ENCODE results near the gene TMPRSS2.

TMPRSS2 gene

GRCh38 chr21:41511858-41512257 is 3.9 kb upstream of the TMPRSS2 start:
- no peaks in the 10 kb centered on the region for H3K36me3 ChIP-seq
- no peak overlapping the region for H3K9ac ChIP-seq
- no peak overlapping the region for H3K4me3 ChIP-seq
- H3K4me1 ChIP-seq = no peaks in the 10 kb centered on the region
- peaks cover 12% of the 10 kb centered on the region for H3K9me3 ChIP-seq
- no peak for TF ChIP-seq Cebpa-rat (IDR thresholded peaks at IDR 0.05)
- no peak overlapping the region for H3K4me2 ChIP-seq
- no peak overlapping the region for H3K27ac ChIP-seq
- H3K27me3 ChIP-seq = peaks cover 25% of the 10 kb centered on the region
- no peaks in the 10 kb centered on the region for H4K20me1 ChIP-seq

- Histone ChIP-seq H3K9ac (no peak overlapping the region), H3K27me3 (peaks cover 37% of the 10 kb centered on the region), H3K36me3 (no peaks in the 10 kb centered on the region), H4K20me1 (no peaks in the 10 kb centered on the region), H3K4me3 (no peak overlapping the region), H3K4me1 (no peaks in the 10 kb centered on the region), H3K4me2 (no peak overlapping the region), H3K27ac (no peak overlapping the region), H3K9me3 (peaks cover 18% of the 10 kb centered on the region)
- no peak for TF ChIP-seq Cebpa-rat (IDR thresholded peaks at IDR 0.05)
Measured at GRCh38 chr21:41510500-41510899, 2.5 kb upstream of the TMPRSS2 start.

GRCh38 chr21:41509733-41510132 is 1.8 kb upstream of the TMPRSS2 start:
- Histone ChIP-seq H4K20me1 (no peaks in the 10 kb centered on the region), H3K36me3 (no peaks in the 10 kb centered on the region), H3K4me1 (no peaks in the 10 kb centered on the region), H3K4me3 (no peak overlapping the region), H3K9me3 (peaks cover 18% of the 10 kb centered on the region), H3K4me2 (no peak overlapping the region), H3K9ac (no peak overlapping the region), H3K27me3 (peaks cover 37% of the 10 kb centered on the region), H3K27ac (no peak overlapping the region)
- no peak for TF ChIP-seq Cebpa-rat (IDR thresholded peaks at IDR 0.05)

GRCh38 chr21:41509145-41509496 is 1.2 kb upstream of the TMPRSS2 start:
- peaks cover 18% of the 10 kb centered on the region for H3K9me3 ChIP-seq
- peaks cover 37% of the 10 kb centered on the region for H3K27me3 ChIP-seq
- TF ChIP-seq Cebpa-rat (IDR thresholded peaks at IDR 0.05) = no peak
- H3K4me1 ChIP-seq = no peaks in the 10 kb centered on the region
- H3K4me3 ChIP-seq = no peak overlapping the region
- H3K4me2 ChIP-seq = no peak overlapping the region
- H3K27ac ChIP-seq = no peak overlapping the region
- H4K20me1 ChIP-seq = no peaks in the 10 kb centered on the region
- H3K36me3 ChIP-seq = no peaks in the 10 kb centered on the region
- no peak overlapping the region for H3K9ac ChIP-seq

- no peaks in the 10 kb centered on the region for H3K4me1 ChIP-seq
- TF ChIP-seq Cebpa-rat (IDR thresholded peaks at IDR 0.05) = no peak
- H3K9me3 ChIP-seq = peaks cover 18% of the 10 kb centered on the region
- no peak overlapping the region for H3K4me2 ChIP-seq
- H4K20me1 ChIP-seq = no peaks in the 10 kb centered on the region
- no peak overlapping the region for H3K4me3 ChIP-seq
- H3K36me3 ChIP-seq = no peaks in the 10 kb centered on the region
- H3K27me3 ChIP-seq = peaks cover 37% of the 10 kb centered on the region
- H3K27ac ChIP-seq = no peak overlapping the region
- no peak overlapping the region for H3K9ac ChIP-seq
Measured at GRCh38 chr21:41508415-41509144, 622 bp upstream of the TMPRSS2 start.

- H3K9ac ChIP-seq = no peak overlapping the region
Measured at GRCh38 chr21:41506611-41507520, 1.1 kb downstream of the TMPRSS2 start.

GRCh38 chr21:41506005-41506594 is 1.9 kb downstream of the TMPRSS2 start:
- H3K9ac ChIP-seq = no peak overlapping the region
- no peaks in the 10 kb centered on the region for H3K4me1 ChIP-seq
- peaks cover 18% of the 10 kb centered on the region for H3K9me3 ChIP-seq
- H3K4me2 ChIP-seq = no peak overlapping the region
- no peak overlapping the region for H3K4me3 ChIP-seq
- no peaks in the 10 kb centered on the region for H4K20me1 ChIP-seq
- no peak for TF ChIP-seq Cebpa-rat (IDR thresholded peaks at IDR 0.05)
- no peak overlapping the region for H3K27ac ChIP-seq
- H3K27me3 ChIP-seq = peaks cover 37% of the 10 kb centered on the region
- H3K36me3 ChIP-seq = no peaks in the 10 kb centered on the region

More at GRCh38 chr21:41506611-41507520, 1.1 kb downstream of the TMPRSS2 start:
- TF ChIP-seq Cebpa-rat (IDR thresholded peaks at IDR 0.05) = no peak
- Histone ChIP-seq H3K4me3 (no peak overlapping the region), H3K36me3 (no peaks in the 10 kb centered on the region), H4K20me1 (no peaks in the 10 kb centered on the region), H3K9me3 (peaks cover 18% of the 10 kb centered on the region), H3K27me3 (peaks cover 37% of the 10 kb centered on the region), H3K27ac (no peak overlapping the region), H3K4me1 (no peaks in the 10 kb centered on the region), H3K4me2 (no peak overlapping the region)

GRCh38 chr21:41504030-41504429 is 3.9 kb downstream of the TMPRSS2 start:
- Histone ChIP-seq H3K9ac (no peak overlapping the region), H3K4me3 (no peak overlapping the region), H3K4me2 (no peak overlapping the region), H3K9me3 (peaks cover 18% of the 10 kb centered on the region), H3K4me1 (no peaks in the 10 kb centered on the region), H3K27ac (no peak overlapping the region), H3K36me3 (no peaks in the 10 kb centered on the region), H4K20me1 (no peaks in the 10 kb centered on the region), H3K27me3 (peaks cover 33% of the 10 kb centered on the region)
- no peak for TF ChIP-seq Cebpa-rat (IDR thresholded peaks at IDR 0.05)

- no peaks in the 10 kb centered on the region for H3K36me3 ChIP-seq
- H3K4me2 ChIP-seq = no peak overlapping the region
- H3K4me3 ChIP-seq = no peak overlapping the region
- H3K9ac ChIP-seq = no peak overlapping the region
- peaks cover 18% of the 10 kb centered on the region for H3K9me3 ChIP-seq
- no peaks in the 10 kb centered on the region for H3K4me1 ChIP-seq
- no peaks in the 10 kb centered on the region for H4K20me1 ChIP-seq
- H3K27me3 ChIP-seq = peaks cover 26% of the 10 kb centered on the region
- TF ChIP-seq Cebpa-rat (IDR thresholded peaks at IDR 0.05) = no peak
- H3K27ac ChIP-seq = no peak overlapping the region
Measured at GRCh38 chr21:41503331-41503730, 4.6 kb downstream of the TMPRSS2 start.

- H3K4me1 ChIP-seq = no peaks in the 10 kb centered on the region
- H3K36me3 ChIP-seq = no peaks in the 10 kb centered on the region
- peaks cover 7% of the 10 kb centered on the region; the same call in 1 of the 2 replicates for H3K9me3 ChIP-seq
- no peak overlapping the region for H3K9ac ChIP-seq
- H3K4me2 ChIP-seq = no peak overlapping the region
- H4K20me1 ChIP-seq = no peaks in the 10 kb centered on the region
- no peak for TF ChIP-seq Cebpa-rat (IDR thresholded peaks at IDR 0.05)
- H3K4me3 ChIP-seq = no peak overlapping the region
- H3K27ac ChIP-seq = no peak overlapping the region
- H3K27me3 ChIP-seq = peaks cover 12% of the 10 kb centered on the region
Measured at GRCh38 chr21:41501919-41502318, 6.0 kb downstream of the TMPRSS2 start.

Data from BLaER1 (cell line).